Measurements from ENCODE around the gene SLC6A3.

SLC6A3 gene

DNA sequence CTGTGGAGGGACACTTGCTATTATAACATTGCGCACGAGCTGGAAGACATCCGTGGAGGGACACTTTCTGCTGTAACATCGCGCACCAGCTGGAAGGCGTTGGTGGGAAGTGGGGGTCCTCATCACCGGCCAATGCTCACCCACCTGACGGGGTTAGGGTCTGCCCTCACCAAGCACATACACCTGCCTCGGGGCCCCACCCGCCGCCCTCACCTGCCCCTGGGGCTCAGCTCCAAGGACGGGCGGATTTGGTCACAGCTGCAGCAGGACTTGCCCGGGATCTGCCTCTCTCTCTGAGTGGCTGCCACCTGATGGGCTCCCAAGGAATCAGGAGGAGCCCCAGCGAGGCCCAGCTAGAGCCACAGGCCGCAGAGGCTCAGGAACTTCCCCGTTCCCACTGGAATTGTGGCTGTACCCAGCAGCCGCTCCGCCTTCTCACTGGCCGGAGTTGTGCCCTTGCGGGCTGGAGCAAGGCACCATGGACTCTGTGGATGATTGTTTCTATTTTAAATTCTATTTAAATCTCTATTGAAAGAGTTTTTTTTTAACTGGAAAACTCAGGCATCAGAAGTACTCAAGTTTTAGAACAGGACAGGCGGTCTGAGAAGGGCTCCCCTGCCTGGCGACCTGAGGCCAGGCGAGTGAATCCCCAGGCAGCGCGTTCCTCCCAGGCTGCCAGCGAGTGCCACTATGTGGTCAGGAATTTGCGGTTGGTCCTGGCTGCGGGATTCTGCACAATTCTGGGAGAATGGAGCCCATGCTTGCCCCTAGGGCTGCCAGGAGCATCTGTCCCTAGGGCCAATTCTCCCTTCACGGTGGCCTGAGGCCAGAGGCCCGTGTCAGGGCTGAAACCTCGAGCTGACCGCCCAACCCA lies 38.9 kb upstream of the SLC6A3 start:
- no peak for DNase-seq (ENCODE audit: low spot score)
- TF ChIP-seq, protein P1, sequence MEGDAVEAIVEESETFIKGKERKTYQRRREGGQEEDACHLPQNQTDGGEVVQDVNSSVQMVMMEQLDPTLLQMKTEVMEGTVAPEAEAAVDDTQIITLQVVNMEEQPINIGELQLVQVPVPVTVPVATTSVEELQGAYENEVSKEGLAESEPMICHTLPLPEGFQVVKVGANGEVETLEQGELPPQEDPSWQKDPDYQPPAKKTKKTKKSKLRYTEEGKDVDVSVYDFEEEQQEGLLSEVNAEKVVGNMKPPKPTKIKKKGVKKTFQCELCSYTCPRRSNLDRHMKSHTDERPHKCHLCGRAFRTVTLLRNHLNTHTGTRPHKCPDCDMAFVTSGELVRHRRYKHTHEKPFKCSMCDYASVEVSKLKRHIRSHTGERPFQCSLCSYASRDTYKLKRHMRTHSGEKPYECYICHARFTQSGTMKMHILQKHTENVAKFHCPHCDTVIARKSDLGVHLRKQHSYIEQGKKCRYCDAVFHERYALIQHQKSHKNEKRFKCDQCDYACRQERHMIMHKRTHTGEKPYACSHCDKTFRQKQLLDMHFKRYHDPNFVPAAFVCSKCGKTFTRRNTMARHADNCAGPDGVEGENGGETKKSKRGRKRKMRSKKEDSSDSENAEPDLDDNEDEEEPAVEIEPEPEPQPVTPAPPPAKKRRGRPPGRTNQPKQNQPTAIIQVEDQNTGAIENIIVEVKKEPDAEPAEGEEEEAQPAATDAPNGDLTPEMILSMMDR (IDR thresholded peaks at IDR 0.05; ENCODE audit: borderline replicate concordance, control extremely low read depth, extremely low read depth, insufficient read depth, missing control alignments) = no peak
- in situ Hi-C loops (cut with MboI; ENCODE audit: low sequenced_read_pairs, unreplicated experiment) = no loop called here

DNA sequence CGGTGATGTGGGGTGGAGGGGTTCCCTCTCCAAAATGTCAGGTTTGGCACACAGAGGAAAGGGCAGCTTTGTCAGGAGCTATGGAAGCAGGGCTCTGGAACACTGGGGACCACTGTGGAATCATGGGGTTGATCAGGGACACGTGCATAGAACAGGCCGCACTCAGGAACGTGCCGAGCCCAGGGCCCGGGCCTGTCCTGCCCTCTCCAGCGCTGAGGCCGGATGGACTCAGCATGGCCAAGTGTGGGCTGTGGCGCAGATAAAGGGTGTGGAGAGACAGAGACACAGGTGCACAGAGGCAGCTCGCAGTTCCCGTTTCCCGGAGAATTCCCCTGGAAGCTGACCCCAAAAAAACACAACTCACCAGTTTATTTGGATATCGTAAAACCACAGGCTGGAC lies 37.8 kb upstream of the SLC6A3 start:
- in situ Hi-C loops (cut with MboI; ENCODE audit: low sequenced_read_pairs, unreplicated experiment) = no loop called here
- TF ChIP-seq, protein P1 (IDR thresholded peaks at IDR 0.05; ENCODE audit: borderline replicate concordance, control extremely low read depth, extremely low read depth, insufficient read depth, missing control alignments) = no peak
- DNase-seq (ENCODE audit: low spot score) = no peak

DNA sequence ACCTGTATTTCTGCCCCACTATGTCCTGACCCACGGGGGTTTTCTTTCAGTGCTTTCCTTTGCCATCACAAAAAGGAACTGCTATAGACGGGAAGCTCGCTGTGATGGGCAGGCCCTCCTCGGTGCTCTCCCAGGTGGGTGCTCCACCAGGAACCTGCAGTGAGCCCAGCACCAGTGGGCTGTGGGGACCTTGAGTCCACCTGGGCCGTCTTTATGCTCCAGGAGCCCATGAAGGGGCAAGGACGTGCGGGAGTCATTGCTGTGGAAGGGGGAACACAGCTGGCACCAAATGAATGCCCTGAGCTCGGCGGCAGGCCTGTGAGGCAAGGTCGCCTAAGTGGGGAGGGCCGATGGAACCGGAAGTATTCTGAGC lies 36.7 kb upstream of the SLC6A3 start:
- in situ Hi-C loops (cut with MboI; ENCODE audit: low sequenced_read_pairs, unreplicated experiment) = no loop called here
- no peak for DNase-seq (ENCODE audit: low spot score)
- TF ChIP-seq, protein P1 (IDR thresholded peaks at IDR 0.05; ENCODE audit: borderline replicate concordance, control extremely low read depth, extremely low read depth, insufficient read depth, missing control alignments) = no peak

DNA sequence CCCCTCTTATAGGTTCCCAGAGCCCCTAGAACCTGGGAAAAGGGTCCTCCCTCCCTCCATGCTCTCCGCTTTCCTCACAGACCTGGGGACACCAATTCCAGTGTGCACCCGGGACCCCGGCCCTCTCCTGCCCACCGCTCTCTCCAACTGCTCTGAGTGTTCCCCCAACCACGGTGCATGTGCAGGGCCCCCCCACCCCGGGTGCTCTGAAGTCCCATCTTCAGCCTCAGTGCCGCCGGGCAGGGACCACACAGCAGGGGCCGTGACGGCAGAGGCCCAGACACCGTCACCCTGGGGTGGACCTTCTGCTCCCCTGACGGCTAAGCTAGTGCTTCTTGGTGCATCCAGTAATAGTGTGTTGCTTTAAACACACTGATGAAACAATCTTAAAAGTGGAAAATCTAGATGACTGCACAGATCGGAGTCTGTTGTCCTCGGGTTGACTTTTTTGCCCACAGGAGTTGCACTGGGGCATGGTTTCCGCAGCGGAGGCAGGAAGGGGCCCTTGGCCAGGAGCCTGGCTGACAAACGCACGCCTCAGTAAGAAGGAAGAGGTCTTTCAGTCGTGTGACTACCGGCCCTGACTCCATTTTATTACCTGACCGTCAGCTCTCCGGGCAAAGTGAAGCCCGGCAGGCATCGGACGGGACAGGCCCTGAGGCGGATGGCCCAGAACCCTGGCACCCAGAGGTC lies 36.2 kb upstream of the SLC6A3 start:
- in situ Hi-C loops (cut with MboI; ENCODE audit: low sequenced_read_pairs, unreplicated experiment) = no loop called here
- no peak for DNase-seq (ENCODE audit: low spot score)

DNA sequence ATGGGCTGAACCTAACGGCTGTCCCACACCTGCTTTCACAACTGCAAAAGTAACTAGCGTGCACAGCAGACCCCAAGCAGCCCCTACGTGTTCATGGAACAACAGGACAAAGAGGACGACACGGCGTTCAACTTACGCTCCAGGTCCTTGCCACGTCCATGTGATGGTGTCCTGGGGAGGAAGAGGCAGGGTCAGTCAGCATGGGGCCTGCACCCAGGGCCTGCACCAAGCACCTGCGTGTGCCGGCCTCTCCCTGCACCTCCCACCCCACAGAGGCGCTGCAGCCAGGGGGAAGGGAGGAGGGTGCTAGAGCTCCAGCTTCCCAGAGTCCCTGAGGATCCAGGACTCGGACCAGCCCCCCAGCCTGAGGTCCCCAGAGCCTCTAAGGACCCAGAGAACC lies 35.6 kb upstream of the SLC6A3 start:
- no peak for DNase-seq (ENCODE audit: low spot score)
- in situ Hi-C loops (cut with MboI; ENCODE audit: low sequenced_read_pairs, unreplicated experiment) = no loop called here
- TF ChIP-seq, protein P1 (IDR thresholded peaks at IDR 0.05; ENCODE audit: borderline replicate concordance, control extremely low read depth, extremely low read depth, insufficient read depth, missing control alignments) = no peak

More for the DNA sequence above, 36.2 kb upstream of the SLC6A3 start:
- TF ChIP-seq, protein P1 (IDR thresholded peaks at IDR 0.05; ENCODE audit: borderline replicate concordance, control extremely low read depth, extremely low read depth, insufficient read depth, missing control alignments) = no peak

DNA sequence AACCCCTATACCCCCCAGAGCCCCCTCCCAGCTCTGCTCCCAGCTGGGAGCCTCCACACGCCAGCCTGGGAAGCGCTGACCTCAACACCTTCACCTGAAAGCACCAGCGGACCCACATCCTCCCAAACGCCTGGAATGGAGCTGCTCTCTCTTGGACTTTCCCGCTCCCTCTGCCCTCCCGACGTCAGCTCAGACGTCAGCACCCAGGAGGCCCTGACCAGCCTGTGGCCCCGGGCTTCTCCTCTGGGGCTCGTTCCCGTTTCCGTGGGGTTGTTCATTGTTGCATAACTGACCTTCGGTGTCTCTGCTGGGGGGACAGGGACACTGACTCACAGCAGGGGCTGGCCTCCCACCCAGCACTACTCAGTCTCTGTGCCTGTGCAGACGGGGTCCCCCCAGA lies 35.0 kb upstream of the SLC6A3 start:
- in situ Hi-C loops (cut with MboI; ENCODE audit: low sequenced_read_pairs, unreplicated experiment) = no loop called here
- TF ChIP-seq, protein P1 (IDR thresholded peaks at IDR 0.05; ENCODE audit: borderline replicate concordance, control extremely low read depth, extremely low read depth, insufficient read depth, missing control alignments) = no peak
- no peak for DNase-seq (ENCODE audit: low spot score)
